Stomach (tissue), 9 donors: ENCODE measurements around the gene AJAP1. TPM values are rescaled to one million over a fixed set of nuclear protein-coding genes. Genes with fewer than 3 reads are reported as not detected.

Experiments
- DNase-seq, 2 donors: peaks; one replicate each; pipeline versions ENCODE4 v3.0.0 to v3.0.0-alpha.2; 2013 to 2019
- H3K27ac ChIP-seq, 5 donors: fragments of 200-600 bp in 4 of 5; sonication (generic) in 4 of 5; one replicate each; pipeline ENCODE4 v1.5.1; 2013 to 2019; ENCODE audit warnings: mild to moderate bottlenecking in 1 of 5, moderate library complexity in 1 of 5
- H3K27me3 ChIP-seq, 3 donors: fragments of 200-600 bp; sonication (generic); one replicate each; pipeline ENCODE4 v1.5.1; 2017 to 2019; ENCODE audit warnings: mixed run types in 1 of 3
- H3K36me3 ChIP-seq, 4 donors: fragments of 200-600 bp; sonication (generic); 1 replicate in 3 of 4; 2 replicates in 1 of 4; pipeline ENCODE4 v1.5.1; 2016 to 2019
- H3K4me1 ChIP-seq, 4 donors: fragments of 200-600 bp; sonication (generic); one replicate each; pipeline ENCODE4 v1.5.1; 2016 to 2019
- H3K4me3 ChIP-seq, 4 donors: fragments of 200-600 bp; sonication (generic) in 3 of 4; one replicate each; pipeline ENCODE4 v1.5.1; 2016 to 2019; ENCODE audit warnings: mild to moderate bottlenecking in 1 of 4
- H3K9me3 ChIP-seq, 4 donors: fragments of 200-600 bp; sonication (generic); one replicate each; pipeline ENCODE4 v1.5.1; 2016 to 2019
- EP300 ChIP-seq: sonication (generic); formaldehyde crosslinking; IDR thresholded peaks from one replicate; pipeline ENCODE4 v1.6.1; 2017; ENCODE audit warnings: antibody characterized with exemption
- POLR2A ChIP-seq, 4 donors: fragments of 450-650 bp; IDR thresholded peaks; one replicate each; pipeline ENCODE4 v1.6.1; 2016; ENCODE audit warnings: antibody characterized with exemption in 4 of 4, control low read depth in 2 of 4, mild to moderate bottlenecking in 1 of 4, moderate library complexity in 1 of 4
- POLR2AphosphoS5 ChIP-seq, 3 donors: sonication (generic); formaldehyde crosslinking; IDR thresholded peaks; one replicate each; pipeline ENCODE4 v1.6.1; 2016; ENCODE audit warnings: antibody characterized with exemption in 3 of 3
- WGBS, 5 donors: extraction: QIAGEN DNeasy Blood & Tissue Kit in 3 of 5; methylation state at CpG; one replicate each; pipeline versions ENCODE4 v1.1.5 to v1.1.7; 2013 to 2018; 5-methylcytosine and 5-hydroxymethylcytosine counted together
- intact Hi-C: fragments of 100-400 bp; cut with DNase I; formaldehyde crosslinking; loops from one replicate; pipeline ENCODE4 v1.15.1; 2023; ENCODE audit warnings: low total_unique reads
- polyA plus RNA-seq, 3 donors: library from polyadenylated mRNA; stranded (reverse); fragments of 200-250 nt; gene quantifications; one replicate each; pipeline ENCODE4 v1.2.3, GENCODE V29; 2013
- total RNA-seq, 5 donors: library from RNA; depleted of rRNA; stranded (reverse); fragments of >200 nt; gene quantifications; one replicate each; pipeline versions ENCODE4 v1.1.0 to v1.2.3, GENCODE V29; 2014 to 2016
- TF ChIP-seq, protein P1 (sequence below), 7 experiments: fragments of 450-650 bp in 4 of 7; fragments of 200-600 bp in 3 of 7; sonication (generic) in 3 of 7; IDR thresholded peaks; one replicate each; pipeline ENCODE4 v1.5.1; 2016 to 2019; ENCODE audit warnings: antibody characterized with exemption in 7 of 7, control low read depth in 2 of 7, mild to moderate bottlenecking in 1 of 7
- donor health status: healthy with polysubstance abuse.
- donor health status: Bipolar disorder and iron deficiency.
- donor health status: healthy.

The AJAP1 gene
- total and polyA plus RNA-seq, 8 donors: 0.10 to 1.1 (median 0.14) TPM; not detected in 3

GRCh38 chr1:4622821-4623220 is 31.6 kb upstream of the AJAP1 start:
- no peak overlapping the region for H3K4me3 ChIP-seq
- TF ChIP-seq POLR2AphosphoS5 (IDR thresholded peaks at IDR 0.05) (no peak), EP300 (no peak), POLR2A (IDR thresholded peaks at IDR 0.05) (no peak)
- TF ChIP-seq, protein P1, sequence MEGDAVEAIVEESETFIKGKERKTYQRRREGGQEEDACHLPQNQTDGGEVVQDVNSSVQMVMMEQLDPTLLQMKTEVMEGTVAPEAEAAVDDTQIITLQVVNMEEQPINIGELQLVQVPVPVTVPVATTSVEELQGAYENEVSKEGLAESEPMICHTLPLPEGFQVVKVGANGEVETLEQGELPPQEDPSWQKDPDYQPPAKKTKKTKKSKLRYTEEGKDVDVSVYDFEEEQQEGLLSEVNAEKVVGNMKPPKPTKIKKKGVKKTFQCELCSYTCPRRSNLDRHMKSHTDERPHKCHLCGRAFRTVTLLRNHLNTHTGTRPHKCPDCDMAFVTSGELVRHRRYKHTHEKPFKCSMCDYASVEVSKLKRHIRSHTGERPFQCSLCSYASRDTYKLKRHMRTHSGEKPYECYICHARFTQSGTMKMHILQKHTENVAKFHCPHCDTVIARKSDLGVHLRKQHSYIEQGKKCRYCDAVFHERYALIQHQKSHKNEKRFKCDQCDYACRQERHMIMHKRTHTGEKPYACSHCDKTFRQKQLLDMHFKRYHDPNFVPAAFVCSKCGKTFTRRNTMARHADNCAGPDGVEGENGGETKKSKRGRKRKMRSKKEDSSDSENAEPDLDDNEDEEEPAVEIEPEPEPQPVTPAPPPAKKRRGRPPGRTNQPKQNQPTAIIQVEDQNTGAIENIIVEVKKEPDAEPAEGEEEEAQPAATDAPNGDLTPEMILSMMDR (IDR thresholded peaks at IDR 0.05): no peak
- H3K27ac ChIP-seq: no peak overlapping the region
- H3K36me3 ChIP-seq: no peaks in the 10 kb centered on the region
- no peaks in the 10 kb centered on the region for H3K4me1 ChIP-seq
- WGBS, 5 donors: 76 to 91% (median 88%) methylated on average over 7 to 10 of the region's 10 CpGs
- intact Hi-C loops: no loop called here
- peaks cover 0 to 13% (median 4%) of the 10 kb centered on the region in 3 donors for H3K27me3 ChIP-seq
- no peaks in the 10 kb centered on the region for H3K9me3 ChIP-seq
- no peak for DNase-seq

- H3K4me3 ChIP-seq: no peak overlapping the region
- no peaks in the 10 kb centered on the region for H3K9me3 ChIP-seq
- intact Hi-C loops: no loop called here
- peaks cover 0 to 22% (median 4%) of the 10 kb centered on the region in 3 donors for H3K27me3 ChIP-seq
- no peaks in the 10 kb centered on the region for H3K36me3 ChIP-seq
- H3K27ac ChIP-seq: no peak overlapping the region
- no peak for TF ChIP-seq POLR2AphosphoS5 (IDR thresholded peaks at IDR 0.05)
- H3K4me1 ChIP-seq: no peaks in the 10 kb centered on the region
- DNase-seq: no peak
- WGBS, 5 donors: 75 to 85% (median 80%) methylated on average over 7 to 10 of the region's 10 CpGs
Observed at GRCh38 chr1:4624141-4624715, 30.2 kb upstream of the AJAP1 start.

GRCh38 chr1:4624801-4625200 is 29.6 kb upstream of the AJAP1 start:
- no peaks in the 10 kb centered on the region for H3K9me3 ChIP-seq
- no peaks in the 10 kb centered on the region for H3K36me3 ChIP-seq
- 61 to 82% (median 75%) methylated on average over 6 to 9 of the region's 9 CpGs for WGBS, 5 donors
- H3K4me1 ChIP-seq: no peaks in the 10 kb centered on the region
- no peak for DNase-seq
- intact Hi-C loops: no loop called here
- H3K27me3 ChIP-seq: peaks cover 0 to 26% (median 4%) of the 10 kb centered on the region in 3 donors
- no peak overlapping the region for H3K27ac ChIP-seq
- no peak overlapping the region for H3K4me3 ChIP-seq
- TF ChIP-seq, protein P1 (IDR thresholded peaks at IDR 0.05): no peak
- no peak for TF ChIP-seq POLR2A (IDR thresholded peaks at IDR 0.05)
- no peak for TF ChIP-seq EP300
- TF ChIP-seq POLR2AphosphoS5 (IDR thresholded peaks at IDR 0.05): no peak

DNA sequence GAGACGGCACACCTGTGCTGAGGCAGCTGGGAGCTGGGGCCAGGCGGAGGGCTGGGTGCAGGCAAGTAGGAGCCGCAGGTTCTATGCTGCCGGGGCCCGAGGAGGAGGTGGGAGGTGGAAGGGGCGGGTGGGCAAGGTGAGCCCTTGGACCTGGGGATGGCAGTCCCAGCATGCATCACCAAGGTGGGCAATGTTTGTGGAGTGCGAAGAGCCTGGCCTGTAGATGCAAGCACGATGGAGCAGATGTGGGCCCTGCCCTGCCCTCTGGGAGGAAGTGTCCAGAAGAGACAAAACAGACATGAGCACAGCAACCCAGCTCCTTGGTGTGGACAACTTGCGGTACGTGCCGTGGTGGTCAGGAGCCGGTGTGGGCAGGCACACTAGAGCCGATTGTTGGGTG is 28.3 kb upstream of the AJAP1 start:
- no peak for DNase-seq
- intact Hi-C loops: no loop called here
- 77 to 89% (median 84%) methylated on average over 13 of the region's 13 CpGs for WGBS, 5 donors
- peaks cover 0 to 26% (median 4%) of the 10 kb centered on the region in 3 donors for H3K27me3 ChIP-seq
- no peak overlapping the region for H3K27ac ChIP-seq
- no peaks in the 10 kb centered on the region for H3K9me3 ChIP-seq
- no peak overlapping the region for H3K4me3 ChIP-seq
- H3K4me1 ChIP-seq: no peaks in the 10 kb centered on the region
- no peak for TF ChIP-seq EP300
- TF ChIP-seq POLR2AphosphoS5 (IDR thresholded peaks at IDR 0.05): no peak
- TF ChIP-seq POLR2A (IDR thresholded peaks at IDR 0.05): no peak
- TF ChIP-seq, protein P1 (IDR thresholded peaks at IDR 0.05): no peak
- no peaks in the 10 kb centered on the region for H3K36me3 ChIP-seq

DNA sequence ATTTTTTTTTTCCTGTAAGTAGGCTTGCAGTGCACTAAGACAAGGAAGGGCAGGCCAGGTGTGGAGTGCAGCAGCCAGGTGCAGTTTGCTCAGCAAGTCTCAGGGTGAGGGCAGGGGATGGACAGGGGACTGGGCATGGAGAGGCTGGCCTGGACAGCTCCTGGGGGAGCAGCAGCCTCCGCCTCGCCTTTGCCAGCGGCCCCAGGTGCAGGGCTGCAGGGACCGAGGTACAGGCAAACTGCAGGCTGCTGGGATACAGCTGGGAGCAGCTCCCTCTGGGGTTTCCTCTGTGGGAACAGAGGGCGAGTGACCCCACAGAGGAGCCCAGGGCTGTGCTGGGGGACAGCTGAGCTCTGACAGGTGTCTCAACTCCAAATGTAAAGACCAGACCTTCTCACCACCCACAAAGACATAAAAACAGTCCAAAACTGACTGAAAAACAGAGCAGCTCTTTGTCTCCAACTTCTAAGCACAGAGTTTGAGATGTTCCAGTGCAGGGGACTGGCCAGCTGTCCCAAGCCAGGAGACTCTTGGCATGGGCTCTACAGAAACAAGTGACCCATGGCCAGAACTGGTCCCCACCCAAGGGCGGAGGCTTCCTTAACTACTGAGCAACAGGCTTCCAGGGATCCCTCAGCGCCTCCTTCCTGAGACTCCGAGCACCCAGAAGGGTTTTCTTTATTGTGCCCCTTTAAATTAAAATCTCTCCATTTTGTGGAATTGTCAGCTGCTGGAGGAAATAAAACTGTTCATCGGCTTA is 27.7 kb upstream of the AJAP1 start:
- TF ChIP-seq EP300 (no peak), POLR2A (IDR thresholded peaks at IDR 0.05) (no peak), POLR2AphosphoS5 (IDR thresholded peaks at IDR 0.05) (no peak)
- TF ChIP-seq, protein P1 (IDR thresholded peaks at IDR 0.05): no peak
- Histone ChIP-seq H3K36me3 (no peaks in the 10 kb centered on the region), H3K27me3 (peaks cover 0 to 30% (median 4%) of the 10 kb centered on the region in 3 donors), H3K9me3 (no peaks in the 10 kb centered on the region), H3K27ac (no peak overlapping the region), H3K4me1 (no peaks in the 10 kb centered on the region), H3K4me3 (no peak overlapping the region)
- WGBS, 5 donors: 72 to 83% (median 82%) methylated on average over 4 to 9 of the region's 9 CpGs
- intact Hi-C loops: no loop called here
- no peak for DNase-seq
